ENCODE measurements around the gene SV2C.

DNA sequence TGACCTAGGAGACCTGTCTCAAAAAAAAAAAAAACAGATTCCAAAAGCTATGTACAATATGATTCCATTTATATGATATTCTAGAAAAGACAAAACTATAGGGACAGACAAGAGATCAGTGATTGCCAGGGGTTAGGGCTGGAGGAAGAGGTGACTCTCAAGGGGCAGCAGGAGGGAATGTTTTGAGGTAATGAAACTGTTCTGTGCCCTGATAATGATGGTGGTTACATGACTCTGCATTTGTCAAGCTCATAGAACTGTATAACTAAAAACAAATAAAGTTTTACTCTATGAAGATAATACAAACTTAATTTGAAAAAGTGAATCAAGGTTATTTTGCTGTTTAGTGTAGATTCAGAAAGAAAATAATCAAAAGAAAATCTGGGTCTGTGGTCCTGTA is 194.6 kb downstream of the SV2C start:
- TF ChIP-seq, protein P1, sequence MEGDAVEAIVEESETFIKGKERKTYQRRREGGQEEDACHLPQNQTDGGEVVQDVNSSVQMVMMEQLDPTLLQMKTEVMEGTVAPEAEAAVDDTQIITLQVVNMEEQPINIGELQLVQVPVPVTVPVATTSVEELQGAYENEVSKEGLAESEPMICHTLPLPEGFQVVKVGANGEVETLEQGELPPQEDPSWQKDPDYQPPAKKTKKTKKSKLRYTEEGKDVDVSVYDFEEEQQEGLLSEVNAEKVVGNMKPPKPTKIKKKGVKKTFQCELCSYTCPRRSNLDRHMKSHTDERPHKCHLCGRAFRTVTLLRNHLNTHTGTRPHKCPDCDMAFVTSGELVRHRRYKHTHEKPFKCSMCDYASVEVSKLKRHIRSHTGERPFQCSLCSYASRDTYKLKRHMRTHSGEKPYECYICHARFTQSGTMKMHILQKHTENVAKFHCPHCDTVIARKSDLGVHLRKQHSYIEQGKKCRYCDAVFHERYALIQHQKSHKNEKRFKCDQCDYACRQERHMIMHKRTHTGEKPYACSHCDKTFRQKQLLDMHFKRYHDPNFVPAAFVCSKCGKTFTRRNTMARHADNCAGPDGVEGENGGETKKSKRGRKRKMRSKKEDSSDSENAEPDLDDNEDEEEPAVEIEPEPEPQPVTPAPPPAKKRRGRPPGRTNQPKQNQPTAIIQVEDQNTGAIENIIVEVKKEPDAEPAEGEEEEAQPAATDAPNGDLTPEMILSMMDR (IDR thresholded peaks at IDR 0.05; ENCODE audit: borderline replicate concordance, extremely low read depth, low read length, poor library complexity, severe bottlenecking) = no peak
- TF ChIP-seq EZH2 (IDR thresholded peaks at IDR 0.05; ENCODE audit: borderline replicate concordance, low read depth, low read length, severe bottlenecking) = no peak
